Stimulated activated CD8-positive, alpha-beta memory T cell treated with anti-CD3 and anti-CD28 coated beads, Interleukin-7, amount 100 ng/mL, for 4 hours (primary cell): Measurements from ENCODE around the gene VCX2.
"Not testable (repeated sequence)": the region's sequence is repeated elsewhere in the genome, so short reads cannot be mapped to it uniquely, and the experiment has no call there.

Source experiments
- DNase-seq, 2 donors: peaks; one replicate each; pipeline ENCODE4 v3.0.0-alpha.2; 2020; ENCODE audit warnings: low read depth in 2 of 2

Gene VCX2

DNA sequence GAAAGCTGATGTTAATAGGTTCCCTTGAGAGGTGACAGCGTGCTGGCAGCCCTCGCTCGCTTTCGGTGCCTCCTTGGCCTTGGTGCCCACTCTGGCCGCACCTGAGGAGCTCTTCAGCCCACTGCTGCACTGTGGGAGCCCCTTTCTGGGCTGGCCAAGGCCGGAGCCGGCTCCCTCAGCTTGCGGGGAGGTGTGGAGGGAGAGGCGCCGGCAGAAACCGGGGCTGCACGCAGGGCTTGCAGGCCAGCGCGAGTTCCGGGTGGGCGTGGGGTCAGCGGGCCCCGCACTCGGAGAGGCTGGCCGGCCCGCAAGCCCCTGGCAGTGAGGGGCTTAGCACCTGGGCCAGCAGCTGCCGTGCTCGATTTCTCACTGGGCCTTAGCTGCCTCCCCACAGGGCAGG lies 49.7 kb downstream of the VCX2 start:
- DNase-seq: not testable (repeated sequence)
